NCI-H187 treated with DMSO at 0.1 percent for 48 hours (cell line): ENCODE results near the gene ENOSF1.

Experiments
- DNase-seq: peaks from one replicate; lab custom pipeline; 2025; lab: John Stamatoyannopoulos, UW

The ENOSF1 gene

DNA sequence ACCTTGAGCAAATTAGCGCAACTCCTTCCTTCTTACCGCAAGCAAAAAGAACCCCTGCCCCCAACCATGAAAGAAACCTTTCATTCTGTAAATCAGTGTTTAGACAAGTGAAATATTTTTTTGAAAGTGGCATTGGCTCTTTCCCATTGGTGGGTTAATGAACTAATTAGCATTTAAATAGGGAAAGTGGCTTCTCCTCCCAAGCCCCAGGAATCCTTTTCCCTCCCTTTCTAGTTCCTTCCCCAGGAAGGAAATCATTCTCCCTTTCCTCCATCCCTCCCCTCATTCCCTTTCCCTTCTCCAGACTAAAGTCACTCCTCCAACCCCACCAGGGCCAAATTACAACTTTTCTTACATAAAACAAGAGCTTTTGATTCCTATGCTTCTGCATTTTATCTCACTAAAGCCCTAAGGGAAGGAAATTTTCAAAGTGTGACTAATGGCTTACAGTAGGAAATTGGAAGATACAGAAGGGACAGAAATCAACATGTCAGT is 77.8 kb downstream of the ENOSF1 start:
- DNase-seq = no peak

DNA sequence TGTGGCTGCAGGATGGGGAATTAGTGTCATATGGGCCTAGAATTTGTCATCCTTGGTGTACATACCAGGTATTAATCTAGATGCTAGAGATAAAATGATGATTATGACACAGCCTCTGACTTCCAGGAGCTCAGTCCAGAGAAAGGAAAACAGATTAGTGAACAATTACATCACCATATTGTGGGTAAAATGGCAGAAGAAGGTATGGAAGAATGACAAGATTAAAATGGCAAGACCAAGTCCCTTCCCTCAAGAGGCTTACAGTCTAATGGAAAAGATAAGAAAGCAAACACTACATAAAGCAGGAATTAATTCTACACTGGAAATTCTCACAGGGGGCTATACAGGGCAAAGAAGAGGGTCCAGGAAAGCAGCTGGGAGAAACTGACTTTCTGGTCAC is 80.9 kb downstream of the ENOSF1 start:
- no peak for DNase-seq

DNA sequence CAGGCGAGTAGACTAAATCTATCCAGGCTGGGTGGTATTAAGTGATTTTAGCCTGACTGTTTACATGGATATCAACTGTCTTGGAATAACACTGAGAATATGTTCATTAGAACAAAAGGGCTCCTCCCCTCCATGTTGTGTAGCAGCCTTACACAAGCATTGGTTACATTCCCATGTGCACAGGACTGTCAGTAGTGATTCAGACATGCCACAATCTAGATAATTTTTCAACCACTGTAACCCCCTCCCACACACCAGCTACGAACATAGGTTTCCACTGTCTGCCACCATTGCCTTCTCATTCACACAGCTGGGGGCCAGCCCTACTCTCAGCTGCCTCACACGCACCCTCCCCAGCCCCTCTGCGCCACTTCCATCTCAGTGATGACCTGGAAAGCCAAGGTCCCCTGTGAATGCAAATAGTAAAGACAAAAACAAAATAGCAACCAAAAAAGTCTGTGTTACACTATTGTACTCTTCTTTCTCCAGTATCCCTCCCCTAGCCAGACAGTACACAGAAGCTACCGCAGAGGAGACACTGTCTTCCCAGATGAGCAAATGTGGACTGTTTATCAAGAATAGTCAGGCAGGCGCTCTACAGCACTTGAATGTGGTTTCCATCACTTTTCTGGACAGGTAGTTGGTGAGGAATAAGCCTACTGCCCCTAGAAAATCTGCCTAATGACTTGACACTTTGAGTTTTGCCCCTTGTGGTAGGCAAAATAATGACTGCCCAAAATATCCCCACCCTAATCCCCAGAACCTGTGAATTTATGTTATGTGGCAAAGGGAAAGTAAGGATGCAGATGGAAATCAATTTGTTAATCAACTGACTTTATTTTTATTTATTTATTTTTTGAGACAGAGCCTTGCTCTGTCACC is 82.9 kb downstream of the ENOSF1 start:
- no peak for DNase-seq

DNA sequence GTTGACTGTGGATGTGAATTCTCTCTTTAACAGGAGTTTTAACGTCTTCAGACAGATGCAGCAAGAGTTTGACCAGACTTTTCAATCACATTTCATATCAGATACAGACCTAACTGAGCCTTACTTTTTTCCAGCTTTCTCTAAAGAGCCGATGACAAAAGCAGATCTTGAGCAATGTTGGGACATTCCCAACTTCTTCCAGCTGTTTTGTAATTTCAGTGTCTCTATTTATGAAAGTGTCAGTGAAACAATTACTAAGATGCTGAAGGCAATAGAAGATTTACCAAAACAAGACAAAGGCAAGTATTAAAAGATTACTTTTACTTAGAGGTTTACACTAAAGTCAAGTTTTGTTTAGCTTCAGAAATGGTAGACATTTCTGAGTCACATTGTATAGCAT is 85.2 kb downstream of the ENOSF1 start:
- no peak for DNase-seq

DNA sequence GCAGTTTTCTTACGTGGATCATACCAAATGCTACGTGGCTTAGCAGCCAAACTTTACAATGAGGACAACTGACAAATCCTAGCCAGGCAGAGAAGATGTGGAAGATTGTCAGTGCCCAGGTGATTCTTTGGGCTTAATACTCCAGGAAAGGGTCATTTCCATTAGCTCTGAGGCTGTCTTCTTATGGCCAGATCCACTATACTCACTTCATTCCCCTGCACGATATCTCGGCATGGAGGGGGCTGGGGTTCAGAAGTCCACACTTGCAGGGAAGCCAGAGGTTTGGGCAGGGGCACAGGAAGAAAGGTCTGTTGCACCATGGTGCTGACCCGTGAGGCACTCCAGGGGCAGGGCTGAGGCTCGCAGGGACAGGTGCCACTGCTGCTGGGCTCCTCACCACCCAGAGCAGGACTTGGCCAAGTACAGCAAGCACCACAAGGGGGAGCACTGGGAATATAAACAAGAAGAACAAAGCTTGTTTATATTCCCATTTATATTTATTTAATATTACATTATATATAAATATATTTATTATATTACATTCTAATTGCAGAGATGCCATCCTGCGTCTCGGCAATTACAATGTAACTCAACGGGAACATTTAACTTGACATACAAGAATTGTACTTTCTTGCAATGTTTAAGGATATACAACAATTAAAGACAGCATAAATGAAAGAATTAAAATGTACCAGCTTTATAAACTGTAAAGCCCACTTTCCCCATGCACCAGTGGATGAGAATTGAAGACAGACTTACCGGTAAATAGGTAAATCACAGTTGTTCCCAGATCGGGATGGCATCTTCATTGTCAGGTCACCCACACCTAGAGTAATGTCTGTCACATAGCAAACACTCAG is 88.4 kb downstream of the ENOSF1 start:
- no peak for DNase-seq

DNA sequence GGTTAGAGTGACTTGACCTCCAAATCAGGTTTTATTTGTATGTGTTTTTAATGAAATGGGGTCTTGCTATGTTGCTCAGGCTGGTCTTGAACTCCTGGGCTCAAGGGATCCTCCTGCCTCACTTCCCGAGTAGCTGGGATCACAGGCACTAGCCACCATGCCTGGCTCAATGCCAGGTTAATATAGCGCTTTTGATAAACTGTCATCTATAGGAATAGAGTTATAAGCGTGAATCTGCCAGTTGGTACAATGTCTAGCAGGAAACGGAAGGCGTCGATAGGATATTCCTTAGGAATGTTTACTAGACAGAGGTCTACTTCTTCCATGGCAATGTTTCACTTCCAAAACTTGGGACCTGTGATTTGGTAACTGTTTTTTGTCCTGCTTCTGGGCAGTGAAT is 90.1 kb downstream of the ENOSF1 start:
- no peak for DNase-seq

DNA sequence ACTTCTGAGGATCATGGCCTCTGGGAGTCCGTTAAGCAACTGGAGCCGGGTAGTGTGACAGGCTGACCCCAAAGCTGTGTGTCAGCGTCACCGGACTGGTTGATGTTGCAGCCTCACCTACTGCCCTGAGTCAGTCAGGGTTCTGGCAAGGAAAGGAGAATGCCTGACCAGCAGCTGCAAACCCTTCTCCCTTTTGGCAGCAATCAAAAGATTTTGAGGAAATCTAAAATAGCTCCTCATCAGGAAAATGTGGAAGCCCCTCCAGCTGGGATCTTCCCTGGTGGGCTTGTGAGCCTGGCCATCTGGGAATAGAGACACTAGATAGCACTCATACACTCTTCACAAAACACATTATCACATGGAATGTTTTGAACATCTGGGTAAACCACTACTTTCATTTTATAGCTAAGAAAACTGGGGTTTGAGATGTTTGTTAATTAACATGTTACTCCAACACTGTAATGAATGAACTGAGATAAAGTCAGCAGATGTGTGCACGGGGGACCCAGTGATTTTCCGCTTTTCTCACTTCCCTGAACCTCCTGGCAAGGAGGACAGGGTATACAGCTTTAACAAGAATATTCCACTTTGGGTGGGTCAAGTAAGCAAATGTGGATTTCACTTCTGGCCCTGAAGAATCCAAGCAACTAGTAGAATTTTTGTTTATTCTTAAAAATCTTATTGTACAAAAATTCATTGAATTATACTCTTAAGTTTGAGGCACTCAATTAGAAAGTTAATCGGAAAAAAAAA is 91.0 kb downstream of the ENOSF1 start:
- no peak for DNase-seq
